C4-2B (cell line): ENCODE results near the gene GDF7.

Experiments
- ZFX ChIP-seq: fragments of 450-650 bp; IDR thresholded peaks from 2 replicates; pipeline ENCODE4 v1.6.1; 2017
- TF ChIP-seq, protein P1 (sequence below): fragments of 450-650 bp; conservative IDR thresholded peaks from 2 replicates; pipeline ENCODE4 v1.5.1; 2017; ENCODE audit warnings: mild to moderate bottlenecking

DNA sequence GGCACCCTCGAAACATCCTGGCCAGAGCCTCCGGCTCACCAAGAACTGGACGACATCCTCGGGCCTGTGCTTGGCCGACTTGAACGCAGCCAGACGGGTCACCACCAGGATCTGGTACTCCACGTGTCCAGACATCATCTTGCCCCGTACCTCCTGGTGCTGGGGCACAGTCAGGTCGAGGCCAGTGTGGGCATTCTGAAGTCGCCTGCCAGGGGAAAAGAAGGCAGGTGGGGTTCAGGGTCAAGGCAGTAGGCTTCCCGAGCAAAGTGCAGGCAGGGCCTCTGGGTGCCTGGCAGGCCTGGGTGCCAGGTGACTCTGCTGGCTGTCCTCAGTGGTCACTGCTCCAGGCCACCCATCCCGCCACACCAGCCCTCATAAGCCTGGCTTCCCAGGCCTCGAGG is 21.6 kb upstream of the GDF7 start:
- TF ChIP-seq, protein P1, sequence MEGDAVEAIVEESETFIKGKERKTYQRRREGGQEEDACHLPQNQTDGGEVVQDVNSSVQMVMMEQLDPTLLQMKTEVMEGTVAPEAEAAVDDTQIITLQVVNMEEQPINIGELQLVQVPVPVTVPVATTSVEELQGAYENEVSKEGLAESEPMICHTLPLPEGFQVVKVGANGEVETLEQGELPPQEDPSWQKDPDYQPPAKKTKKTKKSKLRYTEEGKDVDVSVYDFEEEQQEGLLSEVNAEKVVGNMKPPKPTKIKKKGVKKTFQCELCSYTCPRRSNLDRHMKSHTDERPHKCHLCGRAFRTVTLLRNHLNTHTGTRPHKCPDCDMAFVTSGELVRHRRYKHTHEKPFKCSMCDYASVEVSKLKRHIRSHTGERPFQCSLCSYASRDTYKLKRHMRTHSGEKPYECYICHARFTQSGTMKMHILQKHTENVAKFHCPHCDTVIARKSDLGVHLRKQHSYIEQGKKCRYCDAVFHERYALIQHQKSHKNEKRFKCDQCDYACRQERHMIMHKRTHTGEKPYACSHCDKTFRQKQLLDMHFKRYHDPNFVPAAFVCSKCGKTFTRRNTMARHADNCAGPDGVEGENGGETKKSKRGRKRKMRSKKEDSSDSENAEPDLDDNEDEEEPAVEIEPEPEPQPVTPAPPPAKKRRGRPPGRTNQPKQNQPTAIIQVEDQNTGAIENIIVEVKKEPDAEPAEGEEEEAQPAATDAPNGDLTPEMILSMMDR, result no peak
- TF ChIP-seq ZFX, result no peak
